Smooth muscle cell (in vitro differentiated cells): ENCODE results near the gene ALDH1A1. TPM values are rescaled to one million over a fixed set of nuclear protein-coding genes. Genes with fewer than 3 reads are reported as not detected.
A peak's percentile ranks its signal among the peaks of the same experiment; 100 is the strongest.

Experiments used
- DNase-seq: peaks from one replicate; lab custom pipeline; 2025; ENCODE audit not compliant: unreplicated experiment; lab: John Stamatoyannopoulos, UW
- H2AFZ ChIP-seq: fragments of 200-600 bp; sonication (generic); 2 replicates; pipeline ENCODE4 v1.6.0; 2016; ENCODE audit warnings: antibody characterized with exemption, low read depth, mild to moderate bottlenecking
- H3F3A ChIP-seq: fragments of 200-600 bp; sonication (generic); 2 replicates; pipeline ENCODE4 v1.6.0; 2017; ENCODE audit warnings: antibody characterized with exemption, low read depth
- H3K27ac ChIP-seq: fragments of 200-600 bp; sonication (generic); 2 replicates; pipeline ENCODE4 v1.5.1; 2016; ENCODE audit warnings: low read depth, mild to moderate bottlenecking
- H3K27me3 ChIP-seq: fragments of 200-600 bp; sonication (generic); 2 replicates; pipeline ENCODE4 v1.6.1; 2016; ENCODE audit warnings: low read depth, mild to moderate bottlenecking
- H3K36me3 ChIP-seq: fragments of 200-600 bp; sonication (generic); 2 replicates; pipeline ENCODE4 v1.5.1; 2016; ENCODE audit warnings: low read depth
- H3K4me1 ChIP-seq: fragments of 200-600 bp; sonication (generic); 2 replicates; pipeline ENCODE4 v1.5.1; 2016; ENCODE audit warnings: low read depth
- H3K4me2 ChIP-seq: fragments of 200-600 bp; sonication (generic); 2 replicates; pipeline ENCODE4 v1.6.0; 2016; ENCODE audit warnings: mild to moderate bottlenecking
- H3K4me3 ChIP-seq: fragments of 200-600 bp; sonication (generic); 2 replicates; pipeline ENCODE4 v1.5.1; 2016; ENCODE audit warnings: mild to moderate bottlenecking
- H3K79me2 ChIP-seq: fragments of 200-600 bp; sonication (generic); 2 replicates; pipeline ENCODE4 v1.6.0; 2016; ENCODE audit warnings: low read depth, mild to moderate bottlenecking
- H3K9ac ChIP-seq: fragments of 200-600 bp; sonication (generic); 2 replicates; pipeline ENCODE4 v1.6.0; 2016; ENCODE audit warnings: low read depth
- H3K9me3 ChIP-seq: fragments of 200-600 bp; sonication (generic); replicated peaks from 2 replicates; pipeline ENCODE4 v1.5.1; 2016; ENCODE audit warnings: low read depth
- H4K20me1 ChIP-seq: fragments of 200-600 bp; sonication (generic); 2 replicates; pipeline ENCODE4 v1.6.0; 2016; ENCODE audit warnings: low read depth
- CTCF ChIP-seq: fragments of 200-600 bp; sonication (generic); IDR thresholded peaks from 2 replicates; pipeline ENCODE4 v1.5.1; 2017; ENCODE audit warnings: borderline replicate concordance, mild to moderate bottlenecking, antibody characterized with exemption; ENCODE audit not compliant: insufficient read depth, poor library complexity, severe bottlenecking
- WGBS: methylation state at CpG from one replicate; pipeline ENCODE4 v1.1.7; 2016; ENCODE audit warnings: low lambda C conversion rate; 5-methylcytosine and 5-hydroxymethylcytosine counted together
- polyA plus RNA-seq: library from polyadenylated mRNA; unstranded; fragments of >200 nt; fragmentation: Nextera tagmentation; extraction: Ambion mirVana; gene quantifications from 2 replicates; pipeline ENCODE4 v1.2.1, GENCODE V29; 2016
- total RNA-seq: library from RNA; depleted of rRNA; stranded (reverse); fragments of >200 nt; gene quantifications from 2 replicates; pipeline ENCODE4 v1.2.3, GENCODE V29; 2014

The ALDH1A1 gene
- total and polyA plus RNA-seq, 2 experiments from 2014 or later: 0.07 to 0.09 TPM

GRCh38 chr9:72914750-72915149 lies 38.1 kb downstream of the ALDH1A1 start:
- Histone ChIP-seq H3K4me1 (no peaks in the 10 kb centered on the region), H3K27ac (no peak overlapping the region), H4K20me1 (no peaks in the 10 kb centered on the region), H3K9ac (no peak overlapping the region), H2AFZ (no peak overlapping the region), H3K4me3 (no peak overlapping the region), H3K4me2 (no peak overlapping the region), H3K79me2 (no peaks in the 10 kb centered on the region), H3K27me3 (no peaks in the 10 kb centered on the region), H3K9me3 (no peaks in the 10 kb centered on the region), H3K36me3 (no peaks in the 10 kb centered on the region), H3F3A (no peaks in the 10 kb centered on the region)
- TF ChIP-seq CTCF: no peak
- WGBS: 59% methylated on average over 2 of the region's 2 CpGs
- DNase-seq: no peak

DNA sequence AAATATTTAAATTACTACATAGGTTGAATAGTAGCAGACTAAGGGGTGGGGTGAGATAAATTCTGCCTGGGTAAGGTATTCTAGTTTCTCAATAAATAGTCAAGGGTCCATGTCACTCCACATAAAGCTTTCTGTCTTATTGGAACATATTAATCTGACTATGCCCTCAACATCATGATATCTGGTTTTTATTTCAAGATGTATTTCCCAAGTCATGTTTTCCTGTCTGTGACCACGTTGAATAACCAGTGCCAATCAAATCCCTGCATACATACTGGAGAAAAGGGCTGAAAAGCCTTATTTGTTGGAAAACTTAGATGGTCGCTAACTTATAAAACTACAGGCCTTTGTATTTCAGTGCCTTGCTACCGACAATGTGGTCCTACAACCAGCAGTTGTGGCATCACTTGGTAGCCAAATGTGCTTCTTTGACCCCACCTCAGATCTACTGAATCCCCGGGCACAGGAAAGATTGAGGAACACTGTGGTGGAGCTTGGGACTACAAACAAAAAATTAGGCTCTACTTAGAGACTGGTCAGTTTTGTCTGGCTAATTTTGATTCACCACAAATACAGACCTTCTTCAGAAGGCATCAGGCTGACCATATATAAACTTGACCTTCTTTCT lies 39.4 kb downstream of the ALDH1A1 start:
- H3F3A ChIP-seq: no peaks in the 10 kb centered on the region
- no peak overlapping the region for H3K27ac ChIP-seq
- H3K79me2 ChIP-seq: no peaks in the 10 kb centered on the region
- DNase-seq: no peak
- no peak overlapping the region for H3K9ac ChIP-seq
- no peaks in the 10 kb centered on the region for H3K9me3 ChIP-seq
- no peak overlapping the region for H2AFZ ChIP-seq
- H4K20me1 ChIP-seq: no peaks in the 10 kb centered on the region
- no peaks in the 10 kb centered on the region for H3K36me3 ChIP-seq
- H3K27me3 ChIP-seq: no peaks in the 10 kb centered on the region
- 95% methylated on average over 4 of the region's 4 CpGs for WGBS
- no peak overlapping the region for H3K4me3 ChIP-seq
- H3K4me2 ChIP-seq: no peak overlapping the region
- no peaks in the 10 kb centered on the region for H3K4me1 ChIP-seq
- TF ChIP-seq CTCF: no peak

- no peak for TF ChIP-seq CTCF
- WGBS: 96% methylated on average over 7 of the region's 7 CpGs
These were observed 40.1 kb downstream of the ALDH1A1 start for GRCh38 chr9:72912476-72913381.

DNA sequence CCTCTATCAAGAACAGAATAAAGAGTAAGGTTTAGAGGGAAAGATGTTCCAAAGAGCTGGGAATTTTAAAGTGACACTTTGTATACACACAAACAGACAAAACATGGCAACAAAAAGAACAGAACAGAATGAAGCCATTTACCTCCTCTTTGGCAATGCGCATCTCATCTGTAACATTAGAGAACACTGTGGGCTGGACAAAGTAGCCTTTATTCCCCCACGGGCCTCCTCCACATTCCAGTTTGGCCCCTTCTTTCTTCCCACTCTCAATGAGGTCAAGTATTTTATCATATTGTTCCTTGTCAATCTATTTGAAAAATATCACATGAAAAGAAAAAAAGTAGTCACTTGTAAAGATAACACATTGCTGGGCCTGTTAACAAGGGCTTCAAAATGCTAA lies 41.0 kb downstream of the ALDH1A1 start:
- Histone ChIP-seq H3K36me3 (no peaks in the 10 kb centered on the region), H3K4me2 (no peak overlapping the region), H3F3A (no peaks in the 10 kb centered on the region), H4K20me1 (no peaks in the 10 kb centered on the region), H3K4me1 (no peaks in the 10 kb centered on the region), H2AFZ (no peak overlapping the region), H3K79me2 (no peaks in the 10 kb centered on the region), H3K9ac (no peak overlapping the region), H3K27ac (no peak overlapping the region), H3K4me3 (no peak overlapping the region), H3K9me3 (no peaks in the 10 kb centered on the region), H3K27me3 (no peaks in the 10 kb centered on the region)
- WGBS: 90% methylated on average over 2 of the region's 2 CpGs
- no peak for TF ChIP-seq CTCF
- no peak for DNase-seq

More at GRCh38 chr9:72912476-72913381, 40.1 kb downstream of the ALDH1A1 start:
- Histone ChIP-seq H3K9ac (no peak overlapping the region), H3K27me3 (no peaks in the 10 kb centered on the region), H3K4me3 (no peak overlapping the region), H2AFZ (peak overlapping the region; percentile 54), H3F3A (no peaks in the 10 kb centered on the region), H3K36me3 (no peaks in the 10 kb centered on the region), H4K20me1 (no peaks in the 10 kb centered on the region), H3K9me3 (no peaks in the 10 kb centered on the region), H3K27ac (no peak overlapping the region), H3K4me2 (no peak overlapping the region), H3K4me1 (no peaks in the 10 kb centered on the region), H3K79me2 (no peaks in the 10 kb centered on the region)
- DNase-seq: no peak
